Measurements from ENCODE around the gene KRT85.

GRCh38 chr12:52401926-52402325 is 34.6 kb upstream of the KRT85 start:
- TF ChIP-seq CTCF (IDR thresholded peaks at IDR 0.05) (no peak), POLR2A (IDR thresholded peaks at IDR 0.05) (no peak)
